Lower leg skin (tissue), 3 donors: ENCODE measurements around the gene RERE.

Experiments used
- CTCF ChIP-seq, 3 donors: fragments of 450-650 bp; IDR thresholded peaks; one replicate each; pipeline ENCODE4 v1.5.1; 2016; ENCODE audit warnings: antibody characterized with exemption in 3 of 3, mild to moderate bottlenecking in 3 of 3, moderate library complexity in 2 of 3
- POLR2A ChIP-seq, 2 donors: fragments of 450-650 bp; IDR thresholded peaks; one replicate each; pipeline ENCODE4 v1.6.1; 2016 to 2017; ENCODE audit warnings: antibody characterized with exemption in 2 of 2, mild to moderate bottlenecking in 1 of 2, moderate library complexity in 1 of 2

GRCh38 chr1:8663915-8664329 is 153.5 kb downstream of the RERE start:
- TF ChIP-seq POLR2A (IDR thresholded peaks at IDR 0.05): no peak
- no peak for TF ChIP-seq CTCF (IDR thresholded peaks at IDR 0.05)
